Neural cell (in vitro differentiated cells): ENCODE measurements around the gene REST. TPM values are rescaled to one million over a fixed set of nuclear protein-coding genes. Genes with fewer than 3 reads are reported as not detected.
A peak's percentile ranks its signal among the peaks of the same experiment; 100 is the strongest.

Experiments
- H2AFZ ChIP-seq: fragments of 200-600, 300-800 bp; sonication (generic), shearing (Covaris generic); 2 replicates; pipeline ENCODE4 v1.6.0; 2014; ENCODE audit warnings: low read depth, mild to moderate bottlenecking, antibody characterized with exemption, low read length, moderate library complexity
- H3F3A ChIP-seq: fragments of 200-600 bp; shearing (Covaris generic); 2 replicates; pipeline ENCODE4 v1.6.1; 2016; ENCODE audit warnings: mild to moderate bottlenecking, moderate library complexity, mixed read lengths, antibody characterized with exemption, low read length; ENCODE audit not compliant: insufficient read depth, poor library complexity, severe bottlenecking
- H3K27ac ChIP-seq: fragments of 200-600, 300-800 bp; sonication (generic), shearing (Covaris generic); 2 replicates; pipeline ENCODE4 v1.5.1; 2014; ENCODE audit warnings: mild to moderate bottlenecking, low read length, moderate library complexity
- H3K27me3 ChIP-seq: fragments of 300-800, 200-600 bp; sonication (generic), shearing (Covaris generic); 2 replicates; pipeline ENCODE4 v1.6.0; 2014; ENCODE audit warnings: mild to moderate bottlenecking, low read depth, low read length, moderate library complexity; ENCODE audit not compliant: insufficient read depth
- H3K36me3 ChIP-seq: fragments of 300-800, 200-600 bp; sonication (generic), shearing (Covaris generic); 2 replicates; pipeline ENCODE4 v1.5.1; 2014; ENCODE audit warnings: mild to moderate bottlenecking, antibody characterized with exemption, low read length, moderate library complexity; ENCODE audit not compliant: insufficient read depth
- H3K4me2 ChIP-seq: fragments of 300-800, 200-600 bp; sonication (generic), shearing (Covaris generic); 2 replicates; pipeline ENCODE4 v1.6.0; 2014; ENCODE audit warnings: mild to moderate bottlenecking, low read length
- H3K4me3 ChIP-seq: fragments of 300-800, 200-600 bp; sonication (generic), shearing (Covaris generic); 2 replicates; pipeline ENCODE4 v1.5.1; 2014; ENCODE audit warnings: mild to moderate bottlenecking, low read length, moderate library complexity
- H3K79me2 ChIP-seq: fragments of 200-600 bp; shearing (Covaris generic); replicated peaks from 2 replicates; pipeline ENCODE4 v1.6.0; 2014; ENCODE audit warnings: mild to moderate bottlenecking, low read length, moderate library complexity; ENCODE audit not compliant: insufficient read depth
- H3K9ac ChIP-seq: fragments of 300-800, 200-600 bp; sonication (generic), shearing (Covaris generic); 2 replicates; pipeline ENCODE4 v1.6.1; 2016; ENCODE audit warnings: mild to moderate bottlenecking, low read length, mixed read lengths
- H3K9me2 ChIP-seq: fragments of 200-600 bp; shearing (Covaris generic); 2 replicates; pipeline ENCODE4 v1.6.1; 2016; ENCODE audit warnings: mild to moderate bottlenecking, low read length, mixed read lengths; ENCODE audit not compliant: insufficient read depth
- H3K9me3 ChIP-seq: fragments of 200-600, 300-800 bp; sonication (generic), shearing (Covaris generic); 2 replicates; pipeline ENCODE4 v1.6.1; 2016; ENCODE audit warnings: mild to moderate bottlenecking, mixed run types, low read length, moderate library complexity, mixed read lengths
- H4K20me1 ChIP-seq: fragments of 200-600 bp; shearing (Covaris generic); 2 replicates; pipeline ENCODE4 v1.6.1; 2016; ENCODE audit warnings: mild to moderate bottlenecking, mixed run types; ENCODE audit not compliant: insufficient read depth
- EP300 ChIP-seq: fragments of 450-650 bp; conservative IDR thresholded peaks from 2 replicates; pipeline ENCODE4 v1.6.1; 2014; ENCODE audit warnings: antibody characterized with exemption, mild to moderate bottlenecking, moderate library complexity; ENCODE audit not compliant: poor library complexity, severe bottlenecking
- EZH2 ChIP-seq: fragments of 200-600, 300-800 bp; shearing (Covaris generic), sonication (generic); IDR thresholded peaks from 2 replicates; pipeline ENCODE4 v1.6.1; 2014; ENCODE audit warnings: antibody characterized with exemption, low read length, borderline replicate concordance, mild to moderate bottlenecking; ENCODE audit not compliant: insufficient read depth, poor library complexity, severe bottlenecking
- MXI1 ChIP-seq: fragments of 450-650 bp; conservative IDR thresholded peaks from 2 replicates; pipeline ENCODE4 v1.6.1; 2014; ENCODE audit warnings: antibody characterized with exemption, mild to moderate bottlenecking; ENCODE audit not compliant: poor library complexity, severe bottlenecking
- POLR2AphosphoS5 ChIP-seq: IDR thresholded peaks from 2 replicates; pipeline ENCODE4 v1.6.1; 2012
- RAD21 ChIP-seq: fragments of 450-650 bp; conservative IDR thresholded peaks from 2 replicates; pipeline ENCODE4 v1.6.1; 2014; ENCODE audit warnings: antibody characterized with exemption, mild to moderate bottlenecking, moderate library complexity
- SMC3 ChIP-seq: fragments of 450-650 bp; conservative IDR thresholded peaks from 2 replicates; pipeline ENCODE4 v1.6.1; 2014; ENCODE audit warnings: antibody characterized with exemption, mild to moderate bottlenecking, moderate library complexity; ENCODE audit not compliant: poor library complexity
- TAF1 ChIP-seq: IDR thresholded peaks from 2 replicates; pipeline ENCODE4 v1.6.1; 2012; ENCODE audit warnings: low read depth
- polyA plus RNA-seq: library from polyadenylated mRNA; depleted of rRNA; stranded (reverse); fragments of >200 nt; gene quantifications from 2 replicates; pipeline ENCODE4 v1.2.3, GENCODE V29; 2014
- TF ChIP-seq, protein P1 (sequence below): IDR thresholded peaks from 2 replicates; pipeline ENCODE4 v1.6.1; 2012; ENCODE audit warnings: borderline replicate concordance
- TF ChIP-seq, protein P2 (sequence below): fragments of 450-650 bp; IDR thresholded peaks from 2 replicates; pipeline ENCODE4 v1.5.1; 2014; ENCODE audit warnings: antibody characterized with exemption, mild to moderate bottlenecking, moderate library complexity; ENCODE audit not compliant: poor library complexity, severe bottlenecking

The REST gene
- polyA plus RNA-seq, 1 donor from 2014 or later: 3.2 TPM

DNA sequence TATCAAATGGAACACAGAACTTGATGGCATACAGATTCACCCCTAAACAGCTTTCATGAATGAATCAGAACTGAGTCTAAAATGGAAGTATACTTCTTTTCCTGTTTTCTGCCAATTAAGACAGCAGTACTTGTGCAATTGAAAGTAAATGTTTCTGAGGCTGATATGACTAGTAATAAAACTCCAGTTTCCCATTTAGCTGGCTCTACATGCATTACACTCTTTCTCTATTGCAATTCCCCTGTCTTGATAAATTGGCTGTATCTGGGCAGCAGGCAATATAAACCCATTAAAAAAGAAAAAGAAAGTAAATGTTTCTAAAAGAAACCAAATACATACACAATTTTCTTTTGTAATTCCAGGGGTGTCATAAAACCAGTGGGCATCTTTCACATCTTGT lies 65.1 kb downstream of the REST start:
- Histone ChIP-seq H3K4me2 (no peak overlapping the region), H3K27me3 (no peaks in the 10 kb centered on the region), H3K9me3 (no peaks in the 10 kb centered on the region), H2AFZ (no peak overlapping the region), H4K20me1 (no peaks in the 10 kb centered on the region), H3K9me2 (no peaks in the 10 kb centered on the region), H3K79me2 (peaks cover 8% of the 10 kb centered on the region), H3K4me3 (no peak overlapping the region), H3K36me3 (peaks cover 11% of the 10 kb centered on the region), H3F3A (no peaks in the 10 kb centered on the region), H3K9ac (no peak overlapping the region), H3K27ac (no peak overlapping the region)
- TF ChIP-seq, protein P1, sequence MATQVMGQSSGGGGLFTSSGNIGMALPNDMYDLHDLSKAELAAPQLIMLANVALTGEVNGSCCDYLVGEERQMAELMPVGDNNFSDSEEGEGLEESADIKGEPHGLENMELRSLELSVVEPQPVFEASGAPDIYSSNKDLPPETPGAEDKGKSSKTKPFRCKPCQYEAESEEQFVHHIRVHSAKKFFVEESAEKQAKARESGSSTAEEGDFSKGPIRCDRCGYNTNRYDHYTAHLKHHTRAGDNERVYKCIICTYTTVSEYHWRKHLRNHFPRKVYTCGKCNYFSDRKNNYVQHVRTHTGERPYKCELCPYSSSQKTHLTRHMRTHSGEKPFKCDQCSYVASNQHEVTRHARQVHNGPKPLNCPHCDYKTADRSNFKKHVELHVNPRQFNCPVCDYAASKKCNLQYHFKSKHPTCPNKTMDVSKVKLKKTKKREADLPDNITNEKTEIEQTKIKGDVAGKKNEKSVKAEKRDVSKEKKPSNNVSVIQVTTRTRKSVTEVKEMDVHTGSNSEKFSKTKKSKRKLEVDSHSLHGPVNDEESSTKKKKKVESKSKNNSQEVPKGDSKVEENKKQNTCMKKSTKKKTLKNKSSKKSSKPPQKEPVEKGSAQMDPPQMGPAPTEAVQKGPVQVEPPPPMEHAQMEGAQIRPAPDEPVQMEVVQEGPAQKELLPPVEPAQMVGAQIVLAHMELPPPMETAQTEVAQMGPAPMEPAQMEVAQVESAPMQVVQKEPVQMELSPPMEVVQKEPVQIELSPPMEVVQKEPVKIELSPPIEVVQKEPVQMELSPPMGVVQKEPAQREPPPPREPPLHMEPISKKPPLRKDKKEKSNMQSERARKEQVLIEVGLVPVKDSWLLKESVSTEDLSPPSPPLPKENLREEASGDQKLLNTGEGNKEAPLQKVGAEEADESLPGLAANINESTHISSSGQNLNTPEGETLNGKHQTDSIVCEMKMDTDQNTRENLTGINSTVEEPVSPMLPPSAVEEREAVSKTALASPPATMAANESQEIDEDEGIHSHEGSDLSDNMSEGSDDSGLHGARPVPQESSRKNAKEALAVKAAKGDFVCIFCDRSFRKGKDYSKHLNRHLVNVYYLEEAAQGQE: no peak
- TF ChIP-seq TAF1 (no peak), RAD21 (no peak), EZH2 (no peak), POLR2AphosphoS5 (no peak), MXI1 (no peak), SMC3 (no peak), EP300 (no peak)
- TF ChIP-seq, protein P2, sequence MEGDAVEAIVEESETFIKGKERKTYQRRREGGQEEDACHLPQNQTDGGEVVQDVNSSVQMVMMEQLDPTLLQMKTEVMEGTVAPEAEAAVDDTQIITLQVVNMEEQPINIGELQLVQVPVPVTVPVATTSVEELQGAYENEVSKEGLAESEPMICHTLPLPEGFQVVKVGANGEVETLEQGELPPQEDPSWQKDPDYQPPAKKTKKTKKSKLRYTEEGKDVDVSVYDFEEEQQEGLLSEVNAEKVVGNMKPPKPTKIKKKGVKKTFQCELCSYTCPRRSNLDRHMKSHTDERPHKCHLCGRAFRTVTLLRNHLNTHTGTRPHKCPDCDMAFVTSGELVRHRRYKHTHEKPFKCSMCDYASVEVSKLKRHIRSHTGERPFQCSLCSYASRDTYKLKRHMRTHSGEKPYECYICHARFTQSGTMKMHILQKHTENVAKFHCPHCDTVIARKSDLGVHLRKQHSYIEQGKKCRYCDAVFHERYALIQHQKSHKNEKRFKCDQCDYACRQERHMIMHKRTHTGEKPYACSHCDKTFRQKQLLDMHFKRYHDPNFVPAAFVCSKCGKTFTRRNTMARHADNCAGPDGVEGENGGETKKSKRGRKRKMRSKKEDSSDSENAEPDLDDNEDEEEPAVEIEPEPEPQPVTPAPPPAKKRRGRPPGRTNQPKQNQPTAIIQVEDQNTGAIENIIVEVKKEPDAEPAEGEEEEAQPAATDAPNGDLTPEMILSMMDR: no peak

DNA sequence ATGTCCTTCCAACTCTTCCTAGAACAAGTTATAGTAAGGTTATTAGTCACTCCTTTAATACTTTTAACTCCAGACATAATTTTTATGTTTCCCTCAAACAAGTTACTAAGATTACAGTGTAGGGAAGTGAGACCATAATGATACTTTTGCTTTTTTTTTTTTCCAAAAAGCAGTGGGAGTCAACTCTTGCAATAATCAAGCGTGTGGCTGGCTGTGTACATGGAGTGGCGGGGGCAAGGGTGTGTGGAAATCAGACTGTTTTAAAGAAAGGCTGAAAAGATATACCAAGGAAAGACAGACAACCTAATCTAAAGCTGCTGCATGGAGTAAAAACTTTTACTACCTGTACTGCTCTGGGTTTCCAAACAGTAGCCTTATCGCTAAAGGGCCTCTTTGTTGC lies 65.6 kb downstream of the REST start:
- Histone ChIP-seq H3K79me2 (peaks cover 8% of the 10 kb centered on the region), H4K20me1 (no peaks in the 10 kb centered on the region), H3K4me2 (no peak overlapping the region)

More for the DNA sequence above, 65.6 kb downstream of the REST start:
- Histone ChIP-seq H2AFZ (no peak overlapping the region), H3K27me3 (no peaks in the 10 kb centered on the region), H3K36me3 (peaks cover 11% of the 10 kb centered on the region), H3K9ac (no peak overlapping the region), H3K4me3 (peak overlapping the region; percentile 30), H3K9me2 (no peaks in the 10 kb centered on the region), H3F3A (no peaks in the 10 kb centered on the region), H3K27ac (no peak overlapping the region), H3K9me3 (no peaks in the 10 kb centered on the region)
- TF ChIP-seq SMC3: no peak
- no peak for TF ChIP-seq EP300
- TF ChIP-seq MXI1: no peak
- TF ChIP-seq RAD21: no peak
- TF ChIP-seq, protein P2: no peak
- no peak for TF ChIP-seq POLR2AphosphoS5
- TF ChIP-seq, protein P1: no peak
- no peak for TF ChIP-seq EZH2
- no peak for TF ChIP-seq TAF1
